MM.1S (cell line): ENCODE results near the gene SPINK5.

Source experiments
- DNase-seq: peaks from one replicate; pipeline ENCODE4 v3.0.0-alpha.2; 2015
- H2AFZ ChIP-seq: fragments of 300-600 bp; sonication (generic); 2 replicates; pipeline ENCODE4 v1.6.0; 2016; ENCODE audit warnings: antibody characterized with exemption, low read length
- H3F3A ChIP-seq: fragments of 300-600 bp; sonication (generic); 2 replicates; pipeline ENCODE4 v1.6.1; 2016; ENCODE audit warnings: mild to moderate bottlenecking, antibody characterized with exemption, low read length, moderate library complexity, mixed read lengths; ENCODE audit not compliant: insufficient read depth
- H3K27ac ChIP-seq: fragments of 300-600 bp; sonication (generic); 2 replicates; pipeline ENCODE4 v1.5.1; 2016; ENCODE audit warnings: mild to moderate bottlenecking, low read length
- H3K27me3 ChIP-seq: fragments of 300-600 bp; sonication (generic); replicated peaks from 2 replicates; pipeline ENCODE4 v1.6.0; 2016; ENCODE audit warnings: low read length; ENCODE audit not compliant: insufficient read depth
- H3K36me3 ChIP-seq: fragments of 300-600 bp; sonication (generic); replicated peaks from 2 replicates; pipeline ENCODE4 v1.6.1; 2016; ENCODE audit warnings: mild to moderate bottlenecking, low read length, mixed read lengths; ENCODE audit not compliant: insufficient read depth
- H3K4me1 ChIP-seq: fragments of 300-600 bp; sonication (generic); 2 replicates; pipeline ENCODE4 v1.6.1; 2016; ENCODE audit warnings: low read length, mixed read lengths
- H3K4me2 ChIP-seq: fragments of 300-600 bp; sonication (generic); 2 replicates; pipeline ENCODE4 v1.6.0; 2016; ENCODE audit warnings: low read depth, low read length
- H3K4me3 ChIP-seq: fragments of 300-600 bp; sonication (generic); 2 replicates; pipeline ENCODE4 v1.5.1; 2016; ENCODE audit warnings: low read length, mixed read lengths
- H3K79me2 ChIP-seq: fragments of 300-600 bp; sonication (generic); 2 replicates; pipeline ENCODE4 v1.6.1; 2016; ENCODE audit warnings: mixed run types, low read length, mixed read lengths
- H3K9ac ChIP-seq: fragments of 300-600 bp; sonication (generic); 2 replicates; pipeline ENCODE4 v1.6.1; 2016; ENCODE audit warnings: low read length, mixed read lengths
- H3K9me2 ChIP-seq: fragments of 300-600 bp; sonication (generic); replicated peaks from 2 replicates; pipeline ENCODE4 v1.6.1; 2016; ENCODE audit warnings: mild to moderate bottlenecking, low read length, mixed read lengths; ENCODE audit not compliant: insufficient read depth
- H3K9me3 ChIP-seq: fragments of 300-600 bp; sonication (generic); replicated peaks from 2 replicates; pipeline ENCODE4 v1.6.1; 2016; ENCODE audit warnings: mild to moderate bottlenecking, low read length, mixed read lengths; ENCODE audit not compliant: insufficient read depth
- H4K20me1 ChIP-seq: fragments of 300-600 bp; sonication (generic); 2 replicates; pipeline ENCODE4 v1.6.1; 2016; ENCODE audit warnings: mild to moderate bottlenecking, low read length, moderate library complexity, mixed read lengths; ENCODE audit not compliant: insufficient read depth
- EZH2 ChIP-seq: fragments of 300-600 bp; sonication (generic); optimal IDR thresholded peaks from 2 replicates; pipeline ENCODE3; 2017; ENCODE audit warnings: low read depth, mild to moderate bottlenecking, antibody characterized with exemption, low read length, mixed read lengths
- EZH2phosphoT487 ChIP-seq: fragments of 300-600 bp; sonication (generic); IDR thresholded peaks from 2 replicates; pipeline ENCODE4 v1.6.1; 2018; ENCODE audit warnings: antibody characterized with exemption, low read length
- TF ChIP-seq, protein P1 (sequence below): fragments of 300-600 bp; sonication (generic); IDR thresholded peaks from 2 replicates; pipeline ENCODE4 v1.5.1; 2016; ENCODE audit warnings: antibody characterized with exemption, low read length, mixed read lengths

SPINK5 gene

DNA sequence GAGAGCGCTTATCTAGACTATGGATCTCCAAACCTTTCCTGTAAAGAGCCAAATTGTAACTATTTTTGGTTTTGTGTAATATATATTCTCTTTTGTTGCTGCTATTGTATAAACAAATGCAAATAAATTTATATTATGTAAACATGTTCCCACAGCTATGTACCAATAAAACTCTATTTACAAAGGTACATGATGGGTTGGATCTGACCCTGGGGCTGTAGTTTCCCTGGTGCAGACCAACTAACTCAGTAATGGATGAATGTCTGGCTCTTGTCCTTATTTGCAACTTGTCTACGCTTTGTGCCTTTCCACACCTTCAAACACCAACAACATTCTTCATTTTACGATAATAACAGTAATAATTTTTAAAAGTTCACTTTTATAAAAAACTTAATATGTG, 77.1 kb downstream of the SPINK5 start:
- Histone ChIP-seq H3K27me3 (no peaks in the 10 kb centered on the region), H3K79me2 (no peaks in the 10 kb centered on the region), H3K36me3 (no peaks in the 10 kb centered on the region), H2AFZ (no peak overlapping the region), H4K20me1 (no peaks in the 10 kb centered on the region), H3K9ac (no peak overlapping the region), H3K9me2 (no peaks in the 10 kb centered on the region), H3K4me3 (no peak overlapping the region), H3F3A (no peaks in the 10 kb centered on the region), H3K4me2 (no peak overlapping the region), H3K9me3 (no peaks in the 10 kb centered on the region), H3K4me1 (no peaks in the 10 kb centered on the region), H3K27ac (no peak overlapping the region)
- no peak for TF ChIP-seq EZH2phosphoT487
- TF ChIP-seq, protein P1, sequence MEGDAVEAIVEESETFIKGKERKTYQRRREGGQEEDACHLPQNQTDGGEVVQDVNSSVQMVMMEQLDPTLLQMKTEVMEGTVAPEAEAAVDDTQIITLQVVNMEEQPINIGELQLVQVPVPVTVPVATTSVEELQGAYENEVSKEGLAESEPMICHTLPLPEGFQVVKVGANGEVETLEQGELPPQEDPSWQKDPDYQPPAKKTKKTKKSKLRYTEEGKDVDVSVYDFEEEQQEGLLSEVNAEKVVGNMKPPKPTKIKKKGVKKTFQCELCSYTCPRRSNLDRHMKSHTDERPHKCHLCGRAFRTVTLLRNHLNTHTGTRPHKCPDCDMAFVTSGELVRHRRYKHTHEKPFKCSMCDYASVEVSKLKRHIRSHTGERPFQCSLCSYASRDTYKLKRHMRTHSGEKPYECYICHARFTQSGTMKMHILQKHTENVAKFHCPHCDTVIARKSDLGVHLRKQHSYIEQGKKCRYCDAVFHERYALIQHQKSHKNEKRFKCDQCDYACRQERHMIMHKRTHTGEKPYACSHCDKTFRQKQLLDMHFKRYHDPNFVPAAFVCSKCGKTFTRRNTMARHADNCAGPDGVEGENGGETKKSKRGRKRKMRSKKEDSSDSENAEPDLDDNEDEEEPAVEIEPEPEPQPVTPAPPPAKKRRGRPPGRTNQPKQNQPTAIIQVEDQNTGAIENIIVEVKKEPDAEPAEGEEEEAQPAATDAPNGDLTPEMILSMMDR = no peak
- TF ChIP-seq EZH2 = no peak
- no peak for DNase-seq

DNA sequence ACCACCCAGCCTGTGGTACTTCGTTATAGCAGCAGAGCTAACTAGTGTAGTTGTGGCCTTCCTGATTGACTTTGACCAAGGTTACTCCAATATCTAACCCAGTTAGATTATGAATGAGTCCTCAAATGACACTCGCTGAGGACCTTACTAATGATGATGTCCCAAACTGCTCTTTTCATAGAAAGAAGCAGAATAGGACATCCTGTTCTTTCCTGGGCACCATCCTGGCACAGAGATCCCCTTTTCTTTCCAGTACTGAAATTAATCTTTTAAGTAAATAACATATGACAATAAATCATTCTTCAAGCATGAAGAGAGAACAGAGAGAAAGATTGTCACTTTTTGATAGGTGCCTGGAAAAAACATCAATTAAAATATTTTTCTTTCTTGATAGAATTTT, 77.9 kb downstream of the SPINK5 start:
- H4K20me1 ChIP-seq = no peaks in the 10 kb centered on the region
- H3K27me3 ChIP-seq = no peaks in the 10 kb centered on the region
- H3K27ac ChIP-seq = no peak overlapping the region
- no peaks in the 10 kb centered on the region for H3K9me3 ChIP-seq
- no peak overlapping the region for H3K4me2 ChIP-seq
- H2AFZ ChIP-seq = no peak overlapping the region
- H3K9me2 ChIP-seq = no peaks in the 10 kb centered on the region
- no peak for DNase-seq
- H3K4me1 ChIP-seq = no peaks in the 10 kb centered on the region
- H3K9ac ChIP-seq = no peak overlapping the region
- no peaks in the 10 kb centered on the region for H3K36me3 ChIP-seq
- no peak overlapping the region for H3K4me3 ChIP-seq
- no peaks in the 10 kb centered on the region for H3K79me2 ChIP-seq
- TF ChIP-seq, protein P1 = no peak
- no peak for TF ChIP-seq EZH2phosphoT487
- no peak for TF ChIP-seq EZH2
- no peaks in the 10 kb centered on the region for H3F3A ChIP-seq

DNA sequence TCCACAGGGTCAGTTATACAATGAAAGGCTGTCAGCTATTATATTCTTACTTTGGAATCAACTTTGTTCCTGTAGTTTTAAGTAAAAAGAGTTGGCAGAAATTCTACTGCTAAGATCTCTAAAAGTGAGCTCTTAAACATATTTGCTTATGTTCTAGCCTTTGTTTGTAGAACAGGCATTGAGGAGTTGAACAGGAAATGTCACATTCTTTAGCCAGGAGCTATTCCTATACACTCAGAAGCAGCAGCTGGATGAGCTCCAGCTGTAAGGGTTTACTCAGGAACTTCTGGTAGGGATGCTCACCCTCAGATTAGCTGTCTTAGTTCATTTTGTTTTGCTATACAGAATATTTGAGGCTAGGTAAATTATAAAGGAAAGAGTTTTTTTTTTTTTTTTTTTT, 82.1 kb downstream of the SPINK5 start:
- Histone ChIP-seq H3K27me3 (no peaks in the 10 kb centered on the region), H3K4me1 (no peaks in the 10 kb centered on the region), H3K36me3 (no peaks in the 10 kb centered on the region), H3K4me3 (no peak overlapping the region), H3K79me2 (no peaks in the 10 kb centered on the region), H3K9me3 (no peaks in the 10 kb centered on the region), H3K4me2 (no peak overlapping the region), H4K20me1 (no peaks in the 10 kb centered on the region), H3F3A (no peaks in the 10 kb centered on the region), H2AFZ (no peak overlapping the region), H3K27ac (no peak overlapping the region), H3K9ac (no peak overlapping the region), H3K9me2 (no peaks in the 10 kb centered on the region)
- no peak for DNase-seq
- TF ChIP-seq EZH2phosphoT487 (no peak), EZH2 (no peak)
- TF ChIP-seq, protein P1 = no peak
